ENCODE results near the gene RAB11FIP2. TPM values are rescaled to one million over a fixed set of nuclear protein-coding genes. Genes with fewer than 3 reads are reported as not detected.

Gene RAB11FIP2
- total and polyA plus RNA-seq, 2 experiments from 2014 or later = 9.8 to 18.4 TPM

DNA sequence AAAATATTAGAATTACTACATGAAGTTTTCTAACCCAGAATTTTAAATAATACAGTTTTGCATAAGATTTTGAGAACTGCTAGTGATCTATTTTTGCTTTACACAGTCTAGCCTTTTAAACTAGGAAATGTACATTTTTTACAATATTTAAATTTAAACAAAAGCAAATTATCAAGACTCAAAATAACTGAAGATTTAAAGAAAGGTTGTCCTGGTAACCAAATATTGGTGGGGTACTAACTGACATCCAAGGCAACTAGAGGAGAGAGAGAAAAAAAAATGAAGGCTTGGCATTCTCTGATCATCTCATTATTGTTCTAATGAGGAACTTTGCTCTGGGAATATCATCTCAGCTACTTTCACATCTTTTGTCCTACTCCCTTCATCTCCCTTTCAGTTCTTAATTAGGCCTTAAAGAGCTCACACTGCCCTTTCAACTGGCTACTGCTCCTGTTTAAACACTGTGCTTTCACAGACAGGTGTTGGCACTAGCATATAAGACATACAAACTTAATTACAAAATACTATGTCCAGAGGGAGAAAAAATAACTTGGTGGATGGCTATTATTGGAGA lies 33.7 kb downstream of the RAB11FIP2 start:
- Histone ChIP-seq H3K4me1 (ENCODE audit: low read depth) (no peaks in the 10 kb centered on the region), H3K4me3 (no peak overlapping the region), H3K27ac (no peak overlapping the region), H3K9me3 (ENCODE audit: low read depth) (no peaks in the 10 kb centered on the region), H3K27me3 (no peaks in the 10 kb centered on the region), H3K36me3 (no peaks in the 10 kb centered on the region)
- no peak for DNase-seq (ENCODE audit: low read depth in 1 of 2, low spot score in 1 of 2)
- TF ChIP-seq, protein P1, sequence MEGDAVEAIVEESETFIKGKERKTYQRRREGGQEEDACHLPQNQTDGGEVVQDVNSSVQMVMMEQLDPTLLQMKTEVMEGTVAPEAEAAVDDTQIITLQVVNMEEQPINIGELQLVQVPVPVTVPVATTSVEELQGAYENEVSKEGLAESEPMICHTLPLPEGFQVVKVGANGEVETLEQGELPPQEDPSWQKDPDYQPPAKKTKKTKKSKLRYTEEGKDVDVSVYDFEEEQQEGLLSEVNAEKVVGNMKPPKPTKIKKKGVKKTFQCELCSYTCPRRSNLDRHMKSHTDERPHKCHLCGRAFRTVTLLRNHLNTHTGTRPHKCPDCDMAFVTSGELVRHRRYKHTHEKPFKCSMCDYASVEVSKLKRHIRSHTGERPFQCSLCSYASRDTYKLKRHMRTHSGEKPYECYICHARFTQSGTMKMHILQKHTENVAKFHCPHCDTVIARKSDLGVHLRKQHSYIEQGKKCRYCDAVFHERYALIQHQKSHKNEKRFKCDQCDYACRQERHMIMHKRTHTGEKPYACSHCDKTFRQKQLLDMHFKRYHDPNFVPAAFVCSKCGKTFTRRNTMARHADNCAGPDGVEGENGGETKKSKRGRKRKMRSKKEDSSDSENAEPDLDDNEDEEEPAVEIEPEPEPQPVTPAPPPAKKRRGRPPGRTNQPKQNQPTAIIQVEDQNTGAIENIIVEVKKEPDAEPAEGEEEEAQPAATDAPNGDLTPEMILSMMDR (IDR thresholded peaks at IDR 0.05; ENCODE audit: low read depth, low read length) = no peak

DNA sequence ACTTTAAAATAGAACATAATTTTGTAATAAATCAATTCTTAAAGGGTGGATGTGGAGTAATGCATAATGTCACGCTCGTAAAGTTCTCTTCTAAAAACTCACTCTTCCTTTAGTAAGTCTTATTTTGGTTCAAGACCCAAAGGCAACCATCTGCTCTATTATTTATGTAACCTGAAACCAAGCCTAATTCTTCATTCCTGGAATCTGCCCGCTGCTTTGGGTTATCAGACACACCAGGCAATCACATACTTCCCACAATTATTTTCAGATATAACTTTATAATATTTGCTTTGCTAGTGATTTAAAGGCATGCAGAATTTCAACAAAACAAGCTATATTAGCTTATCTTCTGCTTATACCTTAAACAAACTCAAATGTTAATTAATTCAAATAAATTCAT lies 39.0 kb downstream of the RAB11FIP2 start:
- Histone ChIP-seq H3K9me3 (ENCODE audit: low read depth) (no peaks in the 10 kb centered on the region), H3K36me3 (peaks cover 20% of the 10 kb centered on the region), H3K27ac (no peak overlapping the region), H3K27me3 (no peaks in the 10 kb centered on the region), H3K4me3 (no peak overlapping the region), H3K4me1 (ENCODE audit: low read depth) (no peaks in the 10 kb centered on the region)
- no peak for DNase-seq (ENCODE audit: low read depth in 1 of 2, low spot score in 1 of 2)
- TF ChIP-seq, protein P1 (IDR thresholded peaks at IDR 0.05; ENCODE audit: low read depth, low read length) = no peak

DNA sequence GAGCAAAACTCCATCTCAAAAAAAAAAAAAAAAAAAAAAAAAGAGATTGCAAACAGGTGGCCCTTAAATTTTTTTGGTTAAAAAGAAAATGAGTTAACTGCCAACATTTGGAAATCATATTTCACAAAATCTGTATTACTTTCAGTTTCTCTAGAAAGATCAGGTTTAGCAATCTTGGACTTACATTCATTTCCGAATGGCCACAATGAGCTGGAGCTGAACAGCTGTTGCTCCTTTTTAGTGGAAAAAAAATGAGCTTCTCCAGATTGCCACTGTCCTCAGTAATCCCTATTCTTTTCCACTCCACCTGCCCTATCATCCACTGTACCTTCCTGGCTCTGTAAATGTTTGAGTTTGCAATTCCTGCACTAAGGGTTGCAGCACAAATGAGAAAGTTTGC lies 43.6 kb downstream of the RAB11FIP2 start:
- Histone ChIP-seq H3K27ac (no peak overlapping the region), H3K36me3 (peaks cover 20% of the 10 kb centered on the region), H3K27me3 (no peaks in the 10 kb centered on the region), H3K9me3 (ENCODE audit: low read depth) (no peaks in the 10 kb centered on the region), H3K4me3 (no peak overlapping the region), H3K4me1 (ENCODE audit: low read depth) (no peaks in the 10 kb centered on the region)
- DNase-seq (ENCODE audit: low read depth in 1 of 2, low spot score in 1 of 2) = peak in 1 of 2 donors; percentile 6
- TF ChIP-seq, protein P1 (IDR thresholded peaks at IDR 0.05; ENCODE audit: low read depth, low read length) = no peak

DNA sequence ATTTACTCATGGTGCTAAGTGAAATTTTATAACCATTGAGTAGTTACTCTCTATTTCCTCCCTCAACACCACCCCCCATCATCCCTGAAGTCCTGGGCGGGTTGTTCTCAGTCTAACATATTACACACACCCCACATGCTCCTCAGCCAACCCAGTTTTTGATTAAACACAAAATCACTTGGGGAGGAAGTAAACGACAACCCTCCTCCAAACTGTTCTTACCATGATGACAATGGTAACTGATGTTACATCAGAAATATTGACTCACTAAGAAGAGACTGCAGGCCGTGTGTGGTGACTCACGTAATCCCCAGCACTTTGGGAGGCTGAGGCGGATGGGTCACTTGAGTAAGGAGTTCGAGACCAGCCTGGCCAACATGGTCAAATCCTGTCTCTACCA lies 44.2 kb downstream of the RAB11FIP2 start:
- H3K4me1 ChIP-seq (ENCODE audit: low read depth) = no peaks in the 10 kb centered on the region
- DNase-seq (ENCODE audit: low read depth in 1 of 2, low spot score in 1 of 2) = peak in 1 of 2 donors; percentile 46
- no peak overlapping the region for H3K4me3 ChIP-seq
- TF ChIP-seq, protein P1 (IDR thresholded peaks at IDR 0.05; ENCODE audit: low read depth, low read length) = no peak
- peaks cover 16% of the 10 kb centered on the region for H3K36me3 ChIP-seq
- H3K27me3 ChIP-seq = no peaks in the 10 kb centered on the region
- H3K9me3 ChIP-seq (ENCODE audit: low read depth) = no peaks in the 10 kb centered on the region
- no peak overlapping the region for H3K27ac ChIP-seq

DNA sequence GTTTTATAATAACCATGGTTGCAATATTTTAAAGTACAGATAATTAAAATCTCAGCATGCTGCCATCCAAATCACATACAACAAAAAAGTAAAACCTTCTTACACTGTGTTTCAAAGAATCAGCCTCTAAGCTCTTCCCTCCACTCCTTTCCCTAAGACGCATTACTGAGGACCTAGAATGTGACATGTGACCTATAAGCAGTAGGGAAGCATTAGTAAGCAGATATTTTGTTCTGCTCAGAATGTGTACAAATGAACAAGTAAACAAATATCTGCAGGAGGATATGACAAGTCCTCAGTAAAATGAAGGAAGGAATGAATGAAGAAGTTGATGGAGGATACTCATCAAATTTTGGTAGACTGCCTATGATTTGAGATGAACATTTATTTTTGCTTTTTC lies 49.1 kb downstream of the RAB11FIP2 start:
- TF ChIP-seq, protein P1 (IDR thresholded peaks at IDR 0.05; ENCODE audit: low read depth, low read length) = no peak

More for the DNA sequence above, 49.1 kb downstream of the RAB11FIP2 start:
- Histone ChIP-seq H3K27ac (no peak overlapping the region), H3K27me3 (no peaks in the 10 kb centered on the region), H3K36me3 (no peaks in the 10 kb centered on the region), H3K4me3 (no peak overlapping the region), H3K9me3 (ENCODE audit: low read depth) (no peaks in the 10 kb centered on the region), H3K4me1 (ENCODE audit: low read depth) (no peaks in the 10 kb centered on the region)
- DNase-seq (ENCODE audit: low read depth in 1 of 2, low spot score in 1 of 2) = no peak

Measured in cardiac muscle cell (in vitro differentiated cells and primary cell).